Lower leg skin (tissue), 4 donors: ENCODE results near the gene KRTAP4-9. TPM values are rescaled to one million over a fixed set of nuclear protein-coding genes. Genes with fewer than 3 reads are reported as not detected.
"Not testable (repeated sequence)": the region's sequence is repeated elsewhere in the genome, so short reads cannot be mapped to it uniquely, and the experiment has no call there.

ENCODE experiments used
- DNase-seq, 2 donors: peaks; one replicate each; pipeline ENCODE4 v3.0.0-alpha.2; 2019; ENCODE audit warnings: low spot score in 2 of 2
- H3K4me3 ChIP-seq: fragments of 200-600 bp; sonication (generic); 2 replicates; pipeline ENCODE4 v1.5.1; 2017; ENCODE audit warnings: mild to moderate bottlenecking, low read depth; ENCODE audit not compliant: poor library complexity, severe bottlenecking
- POLR2A ChIP-seq, 2 donors: fragments of 450-650 bp; IDR thresholded peaks; one replicate each; pipeline ENCODE4 v1.6.1; 2016 to 2017; ENCODE audit warnings: antibody characterized with exemption in 2 of 2, mild to moderate bottlenecking in 1 of 2, moderate library complexity in 1 of 2
- WGBS, 2 donors: methylation state at CpG; one replicate each; pipeline ENCODE4 v1.1.5; 2018; 5-methylcytosine and 5-hydroxymethylcytosine counted together
- intact Hi-C: fragments of 100-400 bp; cut with DNase I; formaldehyde crosslinking; loops from one replicate; pipeline ENCODE4 v1.15.0; 2023; ENCODE audit warnings: low total_unique reads
- total RNA-seq, 4 donors: library from RNA; depleted of rRNA; stranded (reverse); fragments of >200 nt; gene quantifications; one replicate each; pipeline ENCODE4 v1.1.0, GENCODE V29; 2016
- TF ChIP-seq, protein P1 (sequence below), 3 donors: fragments of 450-650 bp; IDR thresholded peaks; one replicate each; pipeline ENCODE4 v1.5.1; 2016; ENCODE audit warnings: antibody characterized with exemption in 3 of 3, mild to moderate bottlenecking in 3 of 3, moderate library complexity in 2 of 3

The KRTAP4-9 gene
- total RNA-seq, 4 donors from 2014 or later, result 0.44 to 73.5 (median 2.6) TPM; not detected in 1

DNA sequence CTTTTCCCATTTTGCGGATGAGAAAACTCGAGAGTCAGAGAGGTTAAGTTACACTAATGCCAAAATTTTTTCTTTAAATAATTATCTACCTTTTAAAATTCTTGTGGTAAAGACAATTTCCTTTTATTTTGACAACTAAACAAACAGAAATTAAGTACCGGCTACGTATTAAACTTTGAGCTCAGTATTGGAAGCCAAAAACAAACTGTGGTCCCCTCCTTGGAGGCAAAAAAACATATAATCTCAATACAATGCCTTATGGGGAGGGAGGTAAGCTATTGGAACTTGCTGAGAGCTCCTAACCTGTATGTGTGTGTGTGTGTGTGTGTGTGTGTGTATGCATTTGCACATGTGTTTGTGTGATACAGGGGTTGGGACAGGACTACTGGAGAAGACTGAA lies 41.7 kb upstream of the KRTAP4-9 start:
- no peak overlapping the region for H3K4me3 ChIP-seq
- 85% methylated on average over 4 of the region's 4 CpGs for WGBS, 2 donors
- TF ChIP-seq, protein P1, sequence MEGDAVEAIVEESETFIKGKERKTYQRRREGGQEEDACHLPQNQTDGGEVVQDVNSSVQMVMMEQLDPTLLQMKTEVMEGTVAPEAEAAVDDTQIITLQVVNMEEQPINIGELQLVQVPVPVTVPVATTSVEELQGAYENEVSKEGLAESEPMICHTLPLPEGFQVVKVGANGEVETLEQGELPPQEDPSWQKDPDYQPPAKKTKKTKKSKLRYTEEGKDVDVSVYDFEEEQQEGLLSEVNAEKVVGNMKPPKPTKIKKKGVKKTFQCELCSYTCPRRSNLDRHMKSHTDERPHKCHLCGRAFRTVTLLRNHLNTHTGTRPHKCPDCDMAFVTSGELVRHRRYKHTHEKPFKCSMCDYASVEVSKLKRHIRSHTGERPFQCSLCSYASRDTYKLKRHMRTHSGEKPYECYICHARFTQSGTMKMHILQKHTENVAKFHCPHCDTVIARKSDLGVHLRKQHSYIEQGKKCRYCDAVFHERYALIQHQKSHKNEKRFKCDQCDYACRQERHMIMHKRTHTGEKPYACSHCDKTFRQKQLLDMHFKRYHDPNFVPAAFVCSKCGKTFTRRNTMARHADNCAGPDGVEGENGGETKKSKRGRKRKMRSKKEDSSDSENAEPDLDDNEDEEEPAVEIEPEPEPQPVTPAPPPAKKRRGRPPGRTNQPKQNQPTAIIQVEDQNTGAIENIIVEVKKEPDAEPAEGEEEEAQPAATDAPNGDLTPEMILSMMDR (IDR thresholded peaks at IDR 0.05), result no peak
- TF ChIP-seq POLR2A (IDR thresholded peaks at IDR 0.05), result no peak
- intact Hi-C loops, result no loop called here
- DNase-seq, result no peak

DNA sequence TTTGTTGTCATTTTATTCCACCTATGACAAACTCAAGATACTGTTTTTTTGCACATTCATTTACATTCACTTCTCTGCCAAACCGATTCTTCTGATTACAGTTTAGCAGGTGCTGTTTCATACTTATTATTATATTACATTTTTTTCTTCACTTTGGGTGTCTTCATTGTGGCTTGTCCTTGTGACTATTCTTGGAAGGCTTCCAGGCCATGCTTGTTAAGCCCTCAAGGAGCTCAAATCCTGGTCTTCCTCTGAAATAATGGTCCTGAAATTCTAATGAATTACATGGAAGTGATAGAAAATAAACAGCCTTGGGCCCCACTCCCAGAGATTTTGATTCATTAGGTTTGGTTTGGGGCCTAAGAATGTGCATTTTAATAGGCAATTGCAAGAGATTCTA lies 40.9 kb upstream of the KRTAP4-9 start:
- DNase-seq, result no peak
- TF ChIP-seq, protein P1 (IDR thresholded peaks at IDR 0.05), result no peak
- TF ChIP-seq POLR2A (IDR thresholded peaks at IDR 0.05), result no peak
- WGBS, 2 donors, result 73 to 85% methylated on average over 1 of the region's 1 CpG
- intact Hi-C loops, result no loop called here
- H3K4me3 ChIP-seq, result no peak overlapping the region

DNA sequence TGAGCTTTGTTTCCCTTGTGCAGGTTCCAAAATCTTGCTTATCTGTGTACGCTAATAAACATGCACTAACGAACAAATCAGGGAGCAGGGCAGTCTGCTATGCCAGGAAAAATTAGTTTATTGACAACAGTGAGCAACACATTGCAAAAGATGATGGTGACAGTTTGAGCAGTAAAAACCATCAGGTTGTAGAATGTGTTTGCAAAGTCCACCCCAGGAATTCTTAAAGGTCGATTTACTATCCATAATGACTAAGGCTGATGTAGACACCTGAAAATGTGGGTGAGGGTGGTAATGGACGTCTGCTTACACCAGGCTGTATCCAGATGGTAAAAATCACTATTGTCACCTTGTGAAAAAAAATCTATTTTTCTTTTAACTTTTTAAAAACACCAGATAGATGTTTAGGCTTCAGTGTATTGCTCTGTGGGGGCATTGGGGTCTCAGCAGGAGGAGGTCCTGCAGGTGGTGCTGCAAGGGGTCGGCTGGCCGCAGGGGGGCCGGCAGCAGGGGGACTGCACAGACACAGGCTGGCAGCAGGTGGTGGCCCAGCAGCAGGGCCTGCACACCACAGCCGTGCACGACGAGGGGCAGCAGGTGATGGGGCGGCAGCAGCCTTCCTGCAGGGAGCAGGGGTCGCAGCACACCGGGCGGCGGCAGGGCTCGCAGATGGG lies 40.0 kb upstream of the KRTAP4-9 start:
- intact Hi-C loops, DNase-seq, H3K4me3 ChIP-seq: not testable (repeated sequence)
- WGBS, 2 donors, result 79 to 85% methylated on average over 7 to 9 of the region's 16 CpGs

DNA sequence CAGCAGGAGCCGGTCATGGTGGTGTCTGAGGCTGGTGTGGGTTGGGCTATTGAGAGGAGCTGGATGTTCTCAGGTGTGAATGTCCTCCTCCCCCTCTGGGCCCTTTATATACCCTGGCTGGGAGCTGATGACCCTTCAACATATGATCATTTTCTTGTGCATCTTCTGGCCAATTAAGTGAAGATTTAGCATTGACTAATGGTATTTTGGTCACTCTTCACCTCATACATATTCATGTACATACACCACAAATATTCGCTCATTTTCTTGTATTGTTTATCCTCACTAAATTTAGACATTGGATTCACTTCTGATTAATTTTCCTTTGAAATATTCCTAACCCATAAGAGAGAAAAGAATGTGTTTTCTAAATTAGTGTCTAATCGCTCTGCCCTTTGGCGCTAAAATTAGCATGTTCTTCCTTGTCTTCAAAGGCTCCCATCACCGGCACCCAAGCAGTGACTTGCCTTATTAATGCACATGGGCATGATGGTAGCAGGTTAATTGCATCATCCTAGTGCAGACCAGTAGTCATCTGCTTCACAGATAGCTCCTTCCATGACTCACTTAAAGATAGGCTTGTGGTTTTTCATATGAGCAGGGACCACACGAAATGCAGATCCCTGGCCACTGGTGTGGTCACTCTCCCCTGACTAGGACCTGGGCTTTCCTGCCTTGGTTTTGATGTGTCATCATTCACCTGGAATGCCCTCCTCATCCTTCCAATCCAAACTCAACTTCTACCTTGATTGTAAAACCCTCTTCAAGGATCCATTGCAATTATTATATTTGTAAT lies 39.2 kb upstream of the KRTAP4-9 start, which contains the start of gene KRTAP2-4:
Gene KRTAP2-4, minus strand, starts transcription at position 51 of the 796 bp plus-strand sequence. Its CDS starts 34 bp downstream, at position 17.
- TF ChIP-seq, protein P1 (IDR thresholded peaks at IDR 0.05), result no peak
- TF ChIP-seq POLR2A (IDR thresholded peaks at IDR 0.05), result no peak
- intact Hi-C loops, result no loop called here
- DNase-seq, result no peak
- H3K4me3 ChIP-seq, result no peak within 1 kb of the TSS
- 69 to 72% methylated on average over 6 of the region's 6 CpGs for WGBS, 2 donors

DNA sequence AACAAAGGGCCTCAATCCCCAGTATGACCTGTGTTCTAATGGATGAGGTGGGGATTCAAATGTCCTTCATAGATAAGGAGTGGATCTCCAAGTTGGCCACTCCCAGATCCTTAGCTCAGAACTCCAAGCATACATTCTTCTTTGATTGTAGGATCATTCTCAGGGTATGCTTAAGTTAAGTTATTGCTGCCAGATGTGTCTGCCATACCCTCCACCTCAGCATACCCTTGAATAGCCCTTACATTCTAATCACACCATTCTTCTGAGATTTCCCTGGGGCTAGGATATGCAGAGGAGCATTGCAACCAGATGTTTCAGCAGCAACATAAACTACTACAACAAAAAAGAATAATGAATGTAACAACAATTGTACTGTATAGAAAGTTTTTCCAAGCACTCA lies 37.9 kb upstream of the KRTAP4-9 start:
- no peak overlapping the region for H3K4me3 ChIP-seq
- intact Hi-C loops, result no loop called here
- TF ChIP-seq, protein P1 (IDR thresholded peaks at IDR 0.05), result no peak
- no peak for TF ChIP-seq POLR2A (IDR thresholded peaks at IDR 0.05)
- no peak for DNase-seq

DNA sequence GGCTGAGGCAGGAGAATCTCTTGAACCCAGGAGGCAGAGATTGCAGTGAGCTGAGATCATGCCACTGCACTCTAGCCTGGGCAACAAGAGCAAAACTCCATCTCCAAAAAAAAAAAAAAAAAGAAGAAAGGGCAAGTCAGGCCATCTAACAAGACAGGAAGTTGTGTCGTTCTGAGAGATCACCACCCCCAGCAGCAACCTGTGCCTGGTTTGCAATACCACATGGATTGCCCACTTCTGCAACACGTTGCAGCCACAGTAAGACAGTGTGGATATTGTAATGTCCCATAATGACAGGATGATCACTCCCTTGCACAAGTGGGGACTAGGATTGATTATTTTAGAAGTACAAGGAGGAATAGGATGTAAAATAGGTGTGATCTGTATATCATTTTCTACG lies 36.2 kb upstream of the KRTAP4-9 start:
- no peak for DNase-seq
- 81 to 88% methylated on average over 3 of the region's 3 CpGs for WGBS, 2 donors
- TF ChIP-seq POLR2A (IDR thresholded peaks at IDR 0.05), result no peak
- TF ChIP-seq, protein P1 (IDR thresholded peaks at IDR 0.05), result no peak
- intact Hi-C loops, result no loop called here
- H3K4me3 ChIP-seq, result no peak overlapping the region
